ENCODE measurements around the gene PEX14.

The PEX14 gene

GRCh38 chr1:10650556-10651388 is 176.0 kb downstream of the PEX14 start:
- no peak for DNase-seq (ENCODE audit: low read depth)

DNA sequence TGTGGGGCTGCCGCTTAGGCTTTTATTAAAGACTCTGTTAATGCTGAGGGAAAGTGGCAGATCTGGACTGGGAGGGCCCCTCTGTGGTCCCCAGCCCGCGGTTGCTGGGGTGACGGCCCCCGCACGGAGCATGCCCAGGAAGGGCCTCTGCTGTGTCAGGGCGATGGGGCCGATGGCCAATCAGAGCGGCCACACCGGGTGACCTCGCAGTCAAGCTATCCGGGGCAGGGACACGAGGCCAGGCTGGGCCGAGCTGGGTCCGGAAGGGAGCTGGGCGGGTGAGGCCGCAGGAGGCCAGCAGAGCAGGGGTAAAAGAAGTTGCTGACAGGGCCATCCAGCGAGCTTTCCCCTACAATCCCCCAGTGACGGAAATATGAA is 176.6 kb downstream of the PEX14 start:
- DNase-seq (ENCODE audit: low read depth) = peak; percentile 56

DNA sequence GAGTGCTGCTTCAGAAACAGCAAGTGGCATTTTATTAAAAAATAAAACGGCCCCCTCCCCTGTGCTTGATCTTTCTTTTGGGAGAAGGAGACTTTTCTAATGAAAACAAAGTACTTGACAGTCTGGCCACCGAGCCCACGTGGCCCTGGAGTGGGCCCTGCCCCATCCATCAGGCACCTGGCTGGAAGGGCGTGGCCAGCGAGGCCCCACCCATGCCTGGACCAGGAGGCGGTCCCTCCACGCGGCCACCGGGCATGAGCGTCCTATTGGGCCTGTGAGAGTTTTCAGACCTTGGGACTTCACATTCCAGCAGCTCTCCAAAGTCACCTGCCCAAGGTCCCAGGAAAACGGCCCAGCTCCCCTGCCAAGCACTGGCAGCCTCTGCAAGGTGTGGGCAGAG is 177.0 kb downstream of the PEX14 start:
- DNase-seq (ENCODE audit: low read depth) = no peak

GRCh38 chr1:10652626-10653025 is 177.9 kb downstream of the PEX14 start:
- DNase-seq (ENCODE audit: low read depth) = no peak

DNA sequence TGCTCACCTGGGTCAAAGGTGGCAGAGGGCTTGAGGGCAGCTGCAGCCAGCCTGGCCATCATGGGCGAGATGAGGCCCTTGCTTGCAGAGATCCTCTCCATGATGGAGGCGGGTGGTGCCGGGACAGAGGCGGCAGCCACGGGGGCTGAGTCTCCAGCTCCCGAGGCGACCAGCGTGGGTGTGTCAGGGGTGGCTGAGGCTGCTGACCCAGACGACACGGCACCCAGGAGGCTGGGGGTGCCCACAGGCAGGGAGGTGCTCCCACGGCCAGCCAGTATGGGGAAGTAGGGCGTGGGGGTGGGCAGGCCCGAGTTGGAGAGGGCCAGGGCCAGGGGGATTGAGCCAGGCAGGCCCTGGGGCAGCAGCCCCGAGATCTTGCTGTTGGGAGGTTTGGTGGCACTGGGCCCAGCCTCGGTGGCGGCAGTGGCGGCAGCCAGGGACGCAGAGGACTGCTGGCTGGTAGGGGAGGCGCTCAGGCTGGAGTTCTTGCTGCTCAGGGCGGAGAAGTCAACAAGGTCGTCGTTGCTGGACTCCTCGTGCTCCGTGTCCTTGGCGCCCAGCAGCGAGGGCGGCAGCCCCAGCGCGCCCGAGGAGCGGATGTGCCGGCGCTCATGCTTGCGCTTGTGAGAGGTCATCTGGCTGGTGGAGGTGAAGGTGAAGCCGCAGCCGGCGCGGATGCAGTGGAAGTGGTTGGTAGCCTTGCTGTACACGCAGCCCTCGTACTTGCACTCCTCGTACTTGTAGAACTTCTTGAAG is 178.8 kb downstream of the PEX14 start:
- DNase-seq (ENCODE audit: low read depth) = no peak

DNA sequence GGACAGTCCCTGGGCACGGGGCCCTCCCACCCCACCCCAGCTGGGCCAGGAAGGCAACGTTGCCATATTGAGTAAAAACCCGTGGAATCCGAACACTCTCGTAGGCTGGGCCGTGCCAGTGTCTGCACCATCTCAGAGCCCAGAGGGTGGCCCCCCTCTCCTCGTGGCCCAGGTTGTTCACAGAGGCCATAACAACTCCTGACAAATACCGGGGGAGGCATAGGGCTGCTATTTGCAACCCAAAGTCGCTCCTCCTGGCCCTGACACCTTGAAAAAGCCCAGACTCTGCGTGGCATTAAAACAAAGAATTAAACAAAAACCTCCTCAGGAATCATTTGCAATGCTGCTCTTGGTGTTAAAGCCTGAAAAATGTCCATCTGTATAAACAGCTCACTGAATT is 180.3 kb downstream of the PEX14 start:
- DNase-seq (ENCODE audit: low read depth) = no peak

DNA sequence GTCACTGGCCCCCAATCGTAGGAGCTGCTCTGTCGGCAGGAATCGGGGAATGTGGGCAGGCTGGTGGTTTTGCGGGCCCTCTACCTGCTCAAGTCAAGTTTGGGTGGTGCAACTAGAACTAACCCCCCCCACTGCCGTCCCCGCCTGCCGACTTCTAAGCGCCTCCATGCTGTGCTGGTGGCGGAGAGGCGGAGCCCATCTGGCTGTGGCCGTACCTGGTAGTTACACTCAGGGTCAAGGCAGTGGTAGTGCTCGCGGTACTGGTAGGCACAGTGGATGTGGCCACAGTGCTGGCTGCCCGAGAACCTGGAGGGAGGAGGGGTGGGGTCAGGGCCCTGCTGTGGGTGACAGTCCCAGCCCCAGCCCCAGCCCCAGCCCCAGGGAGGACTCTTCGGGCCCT is 181.7 kb downstream of the PEX14 start:
- no peak for DNase-seq (ENCODE audit: low read depth)

DNA sequence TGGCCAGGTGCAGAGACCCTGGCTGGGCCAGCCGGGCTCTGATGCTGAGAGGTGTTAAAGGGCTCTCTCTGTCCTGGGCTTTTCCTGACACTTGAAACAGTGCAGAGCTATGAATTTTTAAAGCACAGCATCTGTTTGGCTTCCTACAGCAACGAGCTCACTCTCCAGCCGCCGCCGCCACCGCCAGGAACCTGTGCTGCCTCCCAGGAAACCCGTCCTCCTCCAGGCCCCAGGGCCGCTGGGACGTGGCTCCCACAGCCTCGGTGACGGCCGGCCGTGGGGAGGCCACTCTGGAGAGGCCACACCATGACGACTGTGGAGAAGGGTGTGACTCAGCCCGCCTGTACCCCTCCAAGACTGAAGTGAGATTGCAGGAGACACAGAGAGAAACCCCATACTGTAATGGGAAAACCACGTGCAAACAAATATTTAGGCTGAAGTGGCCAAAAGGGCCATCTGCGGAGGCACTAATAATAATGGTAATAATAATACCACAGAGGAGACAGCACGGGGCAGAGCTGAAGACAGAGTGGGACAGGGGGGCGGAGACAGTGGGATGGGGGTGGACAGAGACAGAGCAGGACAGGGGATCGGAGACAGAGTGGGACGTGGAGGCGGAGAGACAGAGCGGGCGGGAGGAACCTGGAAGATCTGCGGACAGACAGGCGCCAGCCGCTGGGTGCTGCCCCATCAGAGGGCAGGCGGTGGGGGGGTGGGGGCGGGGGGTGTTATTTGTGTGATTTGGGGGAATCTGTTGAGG is 182.5 kb downstream of the PEX14 start:
- DNase-seq (ENCODE audit: low read depth) = no peak

GRCh38 chr1:10658396-10659066 is 183.8 kb downstream of the PEX14 start:
- DNase-seq (ENCODE audit: low read depth) = no peak

DNA sequence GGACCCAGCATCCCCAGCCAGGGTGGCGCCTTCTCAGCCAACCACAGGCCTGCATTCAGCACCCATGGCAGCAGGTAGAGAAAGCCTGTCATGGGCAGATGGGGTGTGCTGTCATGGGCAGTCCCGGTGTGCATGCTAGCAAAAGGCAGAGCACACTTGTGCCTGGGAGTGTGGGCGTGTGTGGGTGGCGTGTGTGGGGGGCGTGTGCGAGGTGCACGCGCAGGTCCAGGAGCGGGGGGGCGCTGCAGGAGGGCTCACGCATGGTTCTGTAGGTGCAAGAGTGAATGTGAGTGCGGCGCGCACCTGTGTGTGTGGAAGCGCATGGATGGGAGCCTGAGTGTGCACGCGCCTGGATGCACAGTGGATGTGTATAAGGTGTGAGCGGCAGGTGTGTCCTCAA is 184.5 kb downstream of the PEX14 start:
- DNase-seq (ENCODE audit: low read depth) = no peak

- no peak for DNase-seq (ENCODE audit: low read depth)
Measured at GRCh38 chr1:10659646-10660540, 185.1 kb downstream of the PEX14 start.

GRCh38 chr1:10661453-10661852 is 186.7 kb downstream of the PEX14 start:
- DNase-seq (ENCODE audit: low read depth) = no peak

DNA sequence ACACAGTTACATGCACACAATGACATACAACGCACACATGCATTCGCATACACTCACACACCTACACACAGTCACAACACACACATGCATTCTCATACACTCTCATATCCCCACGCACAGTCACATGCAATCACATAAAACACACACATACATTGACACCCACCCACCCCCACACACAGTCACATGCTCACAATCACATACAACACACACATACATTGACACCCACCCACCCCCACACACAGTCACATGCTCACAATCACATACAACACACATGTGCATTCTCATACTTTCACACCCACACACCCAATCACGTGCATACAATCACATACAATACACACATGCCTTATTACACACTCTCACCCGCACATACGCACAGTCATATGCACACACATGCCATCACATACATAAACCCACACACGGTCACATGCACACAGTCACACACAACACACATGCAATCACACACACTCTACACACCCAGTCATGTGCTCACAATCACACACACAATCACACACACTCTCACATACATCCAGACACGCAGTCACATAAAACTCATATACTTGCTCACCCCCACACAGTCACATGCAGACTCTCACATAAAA is 187.4 kb downstream of the PEX14 start:
- DNase-seq (ENCODE audit: low read depth) = no peak

- DNase-seq (ENCODE audit: low read depth) = no peak
Measured at GRCh38 chr1:10662824-10663677, 188.3 kb downstream of the PEX14 start.

DNA sequence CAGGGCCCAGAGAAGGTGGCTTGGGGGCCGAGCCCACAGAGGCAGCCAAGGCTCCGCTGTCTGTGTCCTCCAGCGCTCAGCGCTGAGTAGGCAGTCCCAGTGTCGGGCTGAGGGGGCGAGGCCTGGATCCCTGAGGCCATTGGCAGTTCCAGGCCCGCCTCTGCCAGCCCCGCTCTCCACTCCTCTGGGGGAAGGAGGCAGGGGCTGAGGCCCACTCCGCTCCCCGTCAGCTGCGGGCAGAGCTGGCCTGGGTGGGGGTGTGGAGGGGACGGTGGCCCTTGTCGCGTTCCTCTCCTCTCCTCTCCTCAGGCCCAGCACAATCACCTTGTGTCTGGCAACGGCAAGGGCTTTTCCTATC is 188.9 kb downstream of the PEX14 start:
- no peak for DNase-seq (ENCODE audit: low read depth)

DNA sequence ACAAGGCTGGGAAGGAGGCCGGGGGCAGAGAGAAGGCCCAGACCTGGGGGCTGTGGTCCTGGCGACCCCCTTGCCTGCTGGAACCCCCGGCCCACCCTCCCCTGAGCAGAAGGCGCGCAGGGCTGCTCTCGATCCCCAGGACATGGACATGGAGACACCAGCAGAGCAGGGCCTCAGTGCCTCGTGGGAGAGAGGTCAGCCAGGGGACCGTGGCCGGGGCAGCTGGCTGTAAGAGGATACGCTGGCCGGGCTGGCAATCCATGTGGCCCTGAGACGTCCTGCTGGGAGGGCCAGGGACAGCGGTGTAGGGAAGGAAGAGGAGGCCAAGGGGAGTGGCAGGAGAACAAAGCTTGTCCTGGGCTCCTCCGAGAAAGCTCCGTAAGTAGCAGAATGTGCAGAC is 189.5 kb downstream of the PEX14 start:
- DNase-seq (ENCODE audit: low read depth) = no peak

GRCh38 chr1:10665226-10665625 is 190.5 kb downstream of the PEX14 start:
- no peak for DNase-seq (ENCODE audit: low read depth)

- no peak for DNase-seq (ENCODE audit: low read depth)
Measured at GRCh38 chr1:10665930-10666850, 191.4 kb downstream of the PEX14 start.
